Left renal pelvis (tissue), 4 donors: Measurements from ENCODE around the gene FAM222B. TPM values are rescaled to one million over a fixed set of nuclear protein-coding genes. Genes with fewer than 3 reads are reported as not detected.
"Not testable (repeated sequence)": the region's sequence is repeated elsewhere in the genome, so short reads cannot be mapped to it uniquely, and the experiment has no call there.

Source experiments
- DNase-seq, 4 donors: peaks; one replicate each; pipeline ENCODE4 v3.0.0-alpha.2; 2013; ENCODE audit warnings: low read depth in 4 of 4, low spot score in 3 of 4
- polyA plus RNA-seq, 4 donors: library from polyadenylated mRNA; unstranded; fragments of 120-200 nt; gene quantifications; one replicate each; pipeline ENCODE4 v1.2.1, GENCODE V29; 2013; ENCODE audit not compliant: insufficient read length in 4 of 4

FAM222B gene
- polyA plus RNA-seq, 4 donors: 14.8 to 23.8 (median 21.6) TPM

DNA sequence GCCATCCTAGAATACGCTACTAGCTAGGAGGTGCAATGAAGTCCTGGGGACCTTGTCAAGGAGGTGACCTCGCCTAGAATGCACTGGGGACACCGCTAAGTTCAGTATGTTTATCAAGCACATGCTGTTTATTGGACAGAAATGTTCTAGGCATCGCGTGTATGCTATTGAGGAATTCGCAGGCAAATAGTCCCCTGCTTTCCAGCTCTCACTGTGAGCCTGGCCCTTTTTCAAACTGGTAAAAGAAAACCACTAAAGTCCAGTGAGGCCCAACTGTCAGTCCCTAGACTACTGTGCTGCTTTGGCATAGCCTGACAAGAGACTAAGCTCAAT is 1.2 kb upstream of the FAM222B start:
- DNase-seq: no peak

DNA sequence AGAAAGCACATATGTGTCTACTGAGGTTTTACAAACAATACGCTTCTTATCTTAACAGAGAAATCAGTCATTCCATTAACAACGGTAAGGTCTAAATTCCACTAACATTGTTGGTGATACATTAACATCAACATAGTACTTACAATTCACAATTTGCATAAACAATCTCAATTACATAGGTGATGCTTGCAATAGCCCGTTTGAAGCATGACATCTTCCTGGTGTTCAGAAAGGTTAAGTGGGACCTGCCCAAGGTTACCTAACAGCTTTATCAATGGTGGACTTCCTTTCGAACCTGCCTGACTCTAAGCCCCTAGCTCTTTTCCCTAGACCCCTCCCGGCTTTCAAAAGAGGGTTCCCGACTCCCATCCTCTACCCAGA is 699 bp downstream of the FAM222B start:
- DNase-seq: no peak

DNA sequence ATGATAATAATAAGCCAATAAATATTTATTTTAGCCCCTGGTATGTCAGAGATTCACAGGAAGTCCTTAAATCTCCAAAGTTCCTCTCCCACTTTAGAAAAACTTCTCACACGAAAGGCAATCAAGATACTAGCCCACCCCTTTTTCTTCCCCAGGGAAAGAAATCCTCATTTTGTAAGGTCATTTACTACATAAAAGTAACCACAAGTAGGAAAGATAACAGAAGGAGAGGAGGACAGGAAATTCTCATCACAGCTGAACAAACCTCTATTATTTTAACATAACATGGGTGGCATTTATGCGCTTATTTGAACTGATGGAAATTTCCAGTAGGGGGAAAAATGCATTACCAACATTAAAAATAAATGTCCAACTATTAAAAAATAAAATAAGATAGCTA is 3.4 kb downstream of the FAM222B start:
- no peak for DNase-seq

DNA sequence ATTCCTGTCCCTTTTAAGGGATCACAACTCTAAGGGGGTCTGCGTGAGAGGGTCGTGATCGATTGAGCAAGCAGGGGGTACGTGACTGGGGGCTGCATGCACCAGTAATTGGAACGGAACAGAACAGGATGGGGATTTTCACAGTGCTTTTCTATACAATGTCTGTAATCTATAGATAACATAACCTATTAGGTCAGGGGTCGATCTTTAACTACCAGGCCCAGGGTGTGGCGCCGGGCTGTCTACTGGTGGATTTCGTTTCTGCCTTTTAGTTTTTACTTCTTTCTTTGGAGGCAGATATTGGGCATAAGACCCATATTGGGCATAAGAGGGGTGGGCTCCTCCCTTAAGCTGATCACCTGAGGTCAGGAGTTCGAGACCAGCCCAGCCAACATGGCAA is 6.0 kb downstream of the FAM222B start:
- DNase-seq: not testable (repeated sequence)

DNA sequence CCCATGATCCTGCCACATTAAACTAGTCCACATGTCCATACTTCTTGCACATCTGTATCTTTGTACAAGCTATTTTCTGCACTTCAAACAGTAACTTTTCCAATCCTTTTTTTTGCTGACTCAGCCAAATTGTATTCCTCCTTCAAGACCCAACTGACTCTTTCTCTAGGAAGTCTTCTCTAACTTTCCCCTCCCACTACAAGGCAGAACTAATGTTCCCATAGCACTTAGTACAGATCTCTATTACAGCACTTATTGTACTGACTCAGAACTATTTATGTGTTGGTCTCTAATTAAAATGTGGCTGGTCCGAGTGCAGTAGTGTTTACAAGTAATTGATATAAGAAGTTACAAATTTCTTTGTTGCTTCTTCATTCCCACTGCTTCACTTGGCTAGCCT is 8.2 kb downstream of the FAM222B start:
- DNase-seq: no peak

DNA sequence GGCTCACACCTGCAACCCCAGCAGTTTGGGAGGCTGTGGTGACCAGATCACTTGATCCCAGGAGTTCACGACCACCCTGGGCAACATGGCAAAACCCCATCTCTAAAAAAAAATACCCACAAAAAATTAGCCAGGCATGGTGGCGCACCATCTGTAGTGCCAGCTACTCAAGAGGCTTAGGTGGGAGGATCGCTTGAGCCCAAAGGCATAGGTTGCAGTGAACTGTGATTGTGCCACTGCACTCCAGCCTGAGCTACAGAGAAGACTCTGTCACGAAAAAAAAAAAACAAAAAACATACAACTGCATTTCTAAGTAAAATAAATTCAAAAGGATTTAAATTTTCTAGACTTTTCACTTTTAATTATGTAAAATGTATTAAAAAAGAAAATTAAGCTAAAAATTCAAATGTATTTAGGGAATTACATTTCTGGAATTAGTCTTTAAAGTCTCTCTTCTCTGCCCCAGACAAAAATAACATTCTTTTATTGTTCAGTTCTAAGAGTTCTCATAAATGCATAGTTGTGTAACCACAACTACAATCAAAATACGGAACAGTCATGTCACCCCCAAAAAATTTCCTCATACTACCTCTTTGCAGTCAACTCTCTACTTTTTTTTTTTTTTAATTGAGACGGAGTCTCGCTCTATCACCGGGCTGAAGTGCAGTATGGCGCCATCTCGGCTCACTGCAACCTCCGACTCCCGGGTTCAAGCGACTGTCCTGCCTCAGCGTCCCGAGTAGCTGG is 14.1 kb downstream of the FAM222B start:
- no peak for DNase-seq

DNA sequence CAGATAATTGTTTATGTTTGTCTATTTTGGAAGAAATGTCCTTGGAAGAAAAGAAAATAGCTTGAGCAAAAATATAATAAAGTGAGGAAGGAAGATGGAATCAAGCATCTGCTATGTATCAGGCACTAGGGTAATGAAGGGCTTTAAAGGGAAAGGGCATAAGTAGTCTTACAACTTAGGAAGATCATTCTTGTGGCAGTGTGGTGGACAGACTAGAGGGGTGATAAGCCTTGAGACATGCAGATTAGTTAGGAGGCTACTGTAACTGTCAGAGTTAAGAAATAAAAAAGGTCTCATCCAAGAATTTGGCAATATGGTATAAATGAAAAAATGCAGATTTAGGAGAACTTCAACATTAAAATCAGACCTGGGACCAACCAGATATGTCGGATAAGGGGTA is 14.9 kb downstream of the FAM222B start:
- no peak for DNase-seq

DNA sequence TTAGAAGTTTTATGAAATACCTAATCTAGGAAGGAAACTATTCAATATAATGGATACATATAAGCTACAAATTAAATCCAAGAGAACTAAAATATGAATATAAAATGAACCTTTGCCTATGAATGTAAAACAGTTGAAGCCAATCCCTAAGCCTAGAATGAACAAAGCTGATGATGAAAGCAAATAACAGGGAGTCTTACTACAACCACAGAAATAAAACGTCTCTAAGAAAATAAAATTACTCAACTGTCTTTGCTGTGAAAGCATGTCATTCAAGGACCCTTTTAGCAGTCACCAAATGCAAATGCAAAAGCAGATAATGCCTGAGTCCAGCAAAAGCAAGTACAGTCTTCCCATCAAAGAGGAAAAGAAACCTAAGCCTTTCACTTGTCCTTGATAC is 23.0 kb downstream of the FAM222B start:
- no peak for DNase-seq

DNA sequence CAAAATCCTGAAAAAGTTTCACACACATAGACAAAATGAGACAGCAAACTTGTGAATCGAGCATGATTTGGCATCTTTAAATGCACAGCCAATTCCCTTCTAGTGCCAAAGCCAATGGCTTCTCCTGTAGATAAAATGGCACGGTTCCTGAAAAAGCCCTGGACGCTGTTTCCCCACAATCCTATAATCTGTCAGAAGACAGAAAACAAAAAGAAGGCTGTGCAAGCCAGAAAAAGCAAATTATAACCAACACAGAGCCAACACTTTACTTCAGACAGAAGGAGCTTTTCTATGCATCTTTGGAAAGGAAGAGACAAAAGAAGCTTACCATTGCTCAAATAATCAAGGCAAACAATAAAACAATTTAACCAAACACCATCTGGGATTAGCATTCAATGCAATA is 23.8 kb downstream of the FAM222B start:
- DNase-seq: no peak

DNA sequence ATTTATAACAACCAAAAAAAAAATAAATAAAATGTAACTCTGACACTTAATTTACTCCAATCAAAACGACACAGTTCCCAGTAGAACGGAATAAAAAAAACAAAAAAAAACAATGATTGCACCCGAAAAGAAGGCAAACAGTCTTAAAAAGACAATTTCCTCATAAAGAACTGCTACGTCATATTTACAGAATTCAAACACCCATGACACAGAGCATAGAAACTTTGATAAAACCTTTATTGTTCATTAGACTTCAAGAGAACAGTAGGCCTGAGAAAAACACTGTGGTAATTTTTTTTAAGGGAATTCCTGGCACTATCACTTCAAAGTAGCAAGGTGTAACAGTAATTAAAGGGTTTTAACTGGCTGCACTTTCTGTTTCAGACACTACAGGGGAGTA is 26.1 kb downstream of the FAM222B start:
- DNase-seq: no peak

DNA sequence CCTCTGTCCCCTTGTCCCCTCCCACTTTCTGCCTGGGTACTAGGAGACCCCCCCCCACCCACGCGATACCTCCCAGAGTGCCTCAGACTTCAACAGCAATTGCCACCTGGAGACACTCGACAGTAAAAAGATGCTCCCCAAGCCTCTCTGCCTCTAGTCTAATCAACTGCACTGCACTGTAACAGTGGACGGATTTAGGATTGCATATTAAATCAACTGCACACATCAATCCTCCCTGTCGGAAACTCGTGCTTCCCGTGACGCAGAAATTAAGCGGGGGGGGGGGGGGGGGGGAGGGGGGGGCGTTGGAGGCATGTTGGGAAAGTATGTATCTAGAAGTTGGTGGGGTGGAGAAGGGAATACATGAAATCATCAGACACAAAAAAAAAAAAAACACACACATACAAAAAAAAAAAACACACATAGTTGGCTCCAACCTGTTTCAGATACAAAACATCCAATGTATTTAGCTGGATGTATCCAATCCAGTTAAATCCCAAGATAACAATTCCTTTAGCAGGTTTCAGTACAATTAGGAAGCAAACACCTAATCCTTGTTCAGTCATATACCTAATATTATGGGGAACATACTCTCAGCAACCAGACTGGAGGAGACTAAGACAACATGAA is 29.7 kb downstream of the FAM222B start:
- peak in 1 of 4 donors; percentile 65 for DNase-seq

DNA sequence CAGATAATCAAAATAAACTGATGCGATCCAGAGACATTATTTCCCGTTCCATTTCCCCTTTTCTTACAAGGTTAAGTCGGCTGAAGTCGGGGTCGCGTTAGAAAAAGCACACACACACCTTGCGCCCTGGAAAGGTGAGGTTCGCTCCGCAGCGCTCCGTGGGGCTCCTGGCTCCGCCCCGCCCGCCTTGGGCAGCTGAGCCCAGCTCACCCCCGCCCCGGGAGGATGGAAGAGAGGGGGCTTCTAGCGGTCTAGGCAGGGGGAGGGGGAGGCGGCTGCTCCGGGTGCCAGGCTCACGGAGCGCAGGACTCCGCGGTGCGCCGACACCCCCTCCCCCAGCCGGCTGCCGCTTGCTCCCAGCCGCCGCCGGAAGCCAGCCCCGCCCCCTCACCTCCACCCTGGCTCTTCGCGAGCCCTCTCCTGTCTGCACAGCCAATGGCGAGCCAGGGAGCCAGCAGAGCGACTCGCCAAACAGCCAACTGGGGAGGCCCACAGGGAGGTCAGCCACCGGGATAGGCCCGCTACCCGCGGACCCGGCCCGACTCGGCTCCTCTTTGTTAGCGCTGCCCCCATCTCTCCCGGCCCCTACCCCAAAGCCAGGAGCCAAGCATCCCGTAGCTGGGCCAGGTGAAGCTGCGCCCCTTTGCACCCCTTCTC is 30.4 kb downstream of the FAM222B start:
- peak; percentile 85 to 95 (median 92) for DNase-seq

DNA sequence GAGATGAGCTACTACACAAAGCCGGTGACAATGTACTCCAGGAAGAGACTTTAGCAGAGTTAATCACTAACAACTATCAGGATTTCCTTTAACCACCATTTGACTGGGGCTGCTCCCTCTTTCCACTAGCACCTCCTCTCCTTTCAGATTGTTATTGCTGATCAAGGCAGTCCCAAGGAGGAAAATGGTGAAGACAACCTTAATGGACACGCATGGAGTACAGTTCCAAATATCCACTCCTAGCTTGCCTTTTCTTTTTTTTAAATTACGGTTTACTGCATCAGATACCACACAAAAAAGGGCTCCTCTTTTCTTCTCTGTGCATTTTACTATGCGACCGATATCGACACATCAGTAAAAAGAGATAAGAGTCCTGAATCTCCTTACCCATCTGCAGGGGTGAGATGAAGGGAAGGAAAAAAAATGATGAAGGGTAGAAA is 30.9 kb downstream of the FAM222B start:
- peak in 2 of 4 donors; percentile 16 to 29 for DNase-seq

DNA sequence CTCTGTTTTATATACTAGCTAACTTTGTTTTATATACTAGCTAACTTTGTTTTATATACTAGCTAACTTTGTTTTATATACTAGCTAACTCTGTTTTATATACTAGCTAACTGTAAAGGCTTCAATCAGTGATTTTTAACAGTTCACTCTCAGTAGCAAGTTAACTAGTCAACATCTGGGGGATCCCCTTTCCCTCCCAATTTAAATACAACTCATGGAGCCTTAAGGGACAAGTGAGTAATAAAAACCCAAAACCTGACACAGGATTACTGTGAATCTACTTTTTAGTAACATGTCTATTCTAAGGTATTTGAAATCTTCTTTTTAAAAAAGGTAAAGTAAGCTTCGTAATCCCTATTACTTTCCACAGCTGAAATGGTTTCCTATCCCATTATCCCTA is 32.2 kb downstream of the FAM222B start:
- DNase-seq: no peak

DNA sequence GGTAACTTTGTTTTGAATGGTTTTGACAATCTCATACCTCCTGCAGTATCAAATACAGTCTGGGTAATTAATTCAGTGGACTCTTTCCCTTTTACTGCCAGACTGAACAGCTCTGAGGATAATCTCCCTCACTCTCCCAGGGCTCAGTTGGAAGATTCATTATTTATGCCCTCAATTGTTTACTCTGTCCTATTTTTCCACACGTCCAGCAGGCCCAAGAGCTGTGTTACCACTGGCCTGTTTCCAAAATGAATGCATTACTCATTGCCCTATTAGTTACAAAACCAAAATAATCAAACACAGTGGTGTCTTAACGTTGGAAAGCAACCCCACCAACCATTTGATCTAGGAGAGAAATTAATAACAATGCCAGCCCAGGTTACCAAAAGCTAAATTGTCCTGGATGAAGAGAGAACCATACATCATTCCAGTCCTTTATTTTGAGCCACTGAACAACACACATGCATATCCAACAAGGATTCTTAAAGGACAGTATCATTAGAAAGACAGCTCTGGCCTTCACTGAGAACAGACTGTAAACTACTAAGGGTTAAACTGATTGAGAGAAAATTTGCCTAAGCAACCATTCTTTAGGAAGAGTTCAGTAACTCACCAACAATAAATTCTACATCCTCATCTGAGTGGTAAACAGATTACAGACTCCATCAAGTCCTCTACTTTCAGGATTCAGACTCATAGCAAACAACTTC is 34.5 kb downstream of the FAM222B start:
- no peak for DNase-seq

DNA sequence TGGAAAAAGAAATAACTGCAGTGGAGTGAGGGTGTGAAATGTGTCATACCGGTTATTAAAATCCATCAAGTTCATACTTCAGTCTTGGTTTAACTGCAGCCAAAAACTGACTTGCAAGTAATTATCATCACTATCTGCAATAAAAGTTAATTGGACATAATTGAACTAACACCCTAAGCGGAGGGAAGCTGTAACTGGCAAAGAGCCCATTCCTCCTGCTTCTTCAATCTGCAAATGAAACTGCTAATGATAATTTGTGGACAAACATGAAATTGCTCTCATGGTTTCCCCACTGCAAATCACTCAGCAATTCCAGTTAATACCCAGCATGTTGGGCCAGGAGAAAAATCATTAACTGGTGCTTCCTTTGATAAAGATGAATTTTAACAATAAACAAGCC is 46.5 kb downstream of the FAM222B start:
- no peak for DNase-seq

DNA sequence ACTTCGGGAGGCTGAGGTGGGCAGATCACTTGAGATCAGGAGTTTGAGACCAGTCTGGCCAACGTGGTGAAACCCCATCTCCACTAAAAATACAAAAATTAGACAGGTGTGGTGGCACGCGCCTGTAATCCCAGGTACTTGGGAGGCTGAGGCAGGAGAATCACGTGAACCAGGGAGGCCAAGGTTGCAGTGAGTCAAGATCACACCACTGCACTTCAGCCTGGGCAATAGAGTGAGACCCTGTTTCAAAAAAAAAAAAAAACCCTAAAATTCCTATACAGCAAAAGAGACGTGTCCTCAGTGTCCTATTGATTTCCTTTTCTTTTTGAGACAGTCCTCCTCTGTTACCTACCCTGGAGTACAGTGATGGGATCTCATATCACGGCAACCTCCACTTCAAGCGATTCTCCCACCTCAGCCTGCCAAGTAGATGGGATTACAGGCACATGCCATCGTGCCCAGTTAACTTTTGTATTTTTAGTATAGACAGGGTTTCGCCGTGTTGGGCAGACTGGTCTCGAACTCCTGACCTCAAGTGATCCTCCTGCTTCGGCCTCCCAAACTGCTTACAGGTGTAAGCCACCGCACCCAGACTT is 47.6 kb downstream of the FAM222B start:
- DNase-seq: not testable (repeated sequence)

DNA sequence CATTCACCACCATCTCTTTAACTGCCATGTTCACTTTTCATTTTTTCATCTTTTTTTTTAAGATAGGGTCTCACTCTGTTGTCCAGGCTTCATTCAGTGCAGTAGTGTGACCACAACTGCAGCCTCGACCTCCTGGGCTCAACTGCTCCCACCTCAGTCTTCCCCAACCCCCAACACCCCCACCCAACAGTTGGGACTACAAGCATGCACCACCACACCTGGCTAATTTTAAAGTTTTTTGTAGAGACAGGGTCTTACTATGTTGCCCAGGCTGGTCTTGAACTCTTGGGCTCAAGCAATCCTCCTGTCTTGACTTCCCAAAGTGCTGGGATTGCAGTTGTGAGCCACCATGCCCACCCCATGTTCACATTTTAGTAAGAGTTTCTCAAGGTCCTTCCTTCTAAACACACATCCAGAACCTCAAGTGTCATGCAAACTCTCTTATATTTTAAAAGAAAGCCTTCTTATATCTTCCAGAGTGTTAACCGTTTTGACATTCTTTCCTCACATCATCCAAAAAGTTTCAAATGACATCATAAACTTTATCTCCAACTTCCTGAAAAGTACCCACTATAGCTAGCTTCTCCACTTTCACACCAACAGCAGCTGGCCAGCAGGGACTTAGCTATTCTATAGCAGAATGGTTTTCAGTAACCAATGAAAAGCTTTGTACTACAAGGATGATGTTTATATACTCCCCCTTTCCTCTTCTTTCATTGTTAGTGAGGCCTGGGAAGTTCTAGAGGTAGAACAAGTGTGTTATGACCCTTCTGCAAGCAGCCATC is 49.5 kb downstream of the FAM222B start:
- no peak for DNase-seq

DNA sequence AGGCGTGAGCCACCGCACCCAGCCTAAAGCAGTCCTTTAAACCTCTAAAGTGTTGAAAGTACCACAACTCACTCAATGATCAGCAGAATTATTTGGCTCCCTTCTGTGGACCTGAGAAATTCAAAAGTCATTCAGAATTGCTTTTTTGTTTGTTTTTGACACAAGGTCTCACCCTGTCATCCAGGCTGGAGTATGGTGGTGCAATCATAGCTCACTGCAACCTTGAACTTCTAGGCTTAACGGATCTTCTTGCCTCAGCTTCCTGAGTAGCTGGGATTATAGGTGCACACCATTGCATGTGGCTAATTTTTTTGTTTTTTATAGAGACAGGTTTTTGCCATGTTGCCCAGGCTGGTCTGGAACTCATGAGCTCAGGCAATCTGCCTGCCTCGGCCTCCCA is 54.5 kb downstream of the FAM222B start:
- no peak for DNase-seq

DNA sequence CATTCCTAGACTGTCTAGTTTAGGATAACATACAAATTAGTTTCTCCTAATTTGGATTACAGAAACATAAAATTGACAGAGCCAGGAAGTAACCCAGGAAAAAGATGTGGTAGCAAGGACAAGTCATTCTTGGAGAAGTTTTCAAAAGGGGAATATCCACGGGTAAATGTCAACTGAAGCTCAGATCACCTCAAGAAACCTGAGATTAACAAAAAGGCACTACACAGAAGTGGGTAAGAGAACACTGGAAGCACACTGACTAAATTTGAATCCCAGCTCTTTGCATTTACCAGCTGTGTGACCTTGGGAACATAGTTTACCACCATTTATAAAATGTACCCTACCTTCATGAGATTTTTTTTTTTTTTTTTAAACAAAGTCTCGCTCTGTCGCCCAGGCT is 59.4 kb downstream of the FAM222B start:
- no peak for DNase-seq
